HEK293T (cell line): ENCODE data around the gene CNGB1.

Experiments used
- BHLHE40 ChIP-seq: fragments of 450-650 bp; IDR thresholded peaks from 2 replicates; pipeline ENCODE4 v1.6.1; 2016; ENCODE audit warnings: mild to moderate bottlenecking, moderate library complexity, borderline replicate concordance
- ELF4 ChIP-seq: fragments of 450-650 bp; IDR thresholded peaks from 2 replicates; pipeline ENCODE4 v1.6.1; 2017; ENCODE audit warnings: antibody characterized with exemption
- FOXA1 ChIP-seq: fragments of 450-650 bp; IDR thresholded peaks from 2 replicates; pipeline ENCODE4 v1.6.1; 2016; ENCODE audit warnings: mild to moderate bottlenecking
- FOXK2 ChIP-seq: fragments of 450-650 bp; IDR thresholded peaks from 2 replicates; pipeline ENCODE4 v1.6.1; 2016; ENCODE audit warnings: mild to moderate bottlenecking
- FOXM1 ChIP-seq: fragments of 450-650 bp; IDR thresholded peaks from 2 replicates; pipeline ENCODE4 v1.6.1; 2017; ENCODE audit warnings: mild to moderate bottlenecking, borderline replicate concordance
- HDGF ChIP-seq: fragments of 450-650 bp; IDR thresholded peaks from 2 replicates; pipeline ENCODE4 v1.6.1; 2017; ENCODE audit warnings: antibody characterized with exemption, borderline replicate concordance
- LEF1 ChIP-seq: fragments of 450-650 bp; IDR thresholded peaks from 2 replicates; pipeline ENCODE4 v1.6.1; 2017; ENCODE audit warnings: mild to moderate bottlenecking, borderline replicate concordance
- NFRKB ChIP-seq: fragments of 450-650 bp; IDR thresholded peaks from 2 replicates; pipeline ENCODE4 v1.6.1; 2016; ENCODE audit warnings: mild to moderate bottlenecking, moderate library complexity
- SP1 ChIP-seq: fragments of 450-650 bp; IDR thresholded peaks from 2 replicates; pipeline ENCODE4 v1.6.1; 2017
- SUZ12 ChIP-seq: fragments of 450-650 bp; IDR thresholded peaks from 2 replicates; pipeline ENCODE4 v1.6.1; 2016; ENCODE audit warnings: mild to moderate bottlenecking
- TARDBP ChIP-seq: fragments of 450-650 bp; IDR thresholded peaks from 2 replicates; pipeline ENCODE4 v1.6.1; 2016

GRCh38 chr16:57906382-57907316, 64.3 kb downstream of the CNGB1 start:
- TF ChIP-seq BHLHE40 (no peak), FOXM1 (no peak), NFRKB (no peak), TARDBP (no peak), HDGF (no peak), FOXK2 (no peak), SP1 (no peak), LEF1 (no peak), FOXA1 (no peak), SUZ12 (no peak), ELF4 (no peak)
